Activated gamma-delta T cell treated with anti-CD3 and anti-CD28 coated beads, Interleukin-2, amount 50 U/mL, for 16 hours (primary cell): ENCODE measurements around the gene C11orf97.
"Not testable (repeated sequence)": the region's sequence is repeated elsewhere in the genome, so short reads cannot be mapped to it uniquely, and the experiment has no call there.

Experiments
- DNase-seq: peaks from one replicate; pipeline ENCODE4 v3.0.0-alpha.2; 2020; ENCODE audit warnings: low read depth

C11orf97 gene

GRCh38 chr11:94511932-94512781 lies at the start of gene C11orf97:
C11orf97 (plus strand) TSS chr11:94512461; CDS start chr11:94512529, 68 bp downstream.
- peak; percentile 42 for DNase-seq

- no peak for DNase-seq
Measured at GRCh38 chr11:94469416-94469815, 42.8 kb upstream of the C11orf97 start.

GRCh38 chr11:94472916-94473799 lies 39.1 kb upstream of the C11orf97 start:
- DNase-seq, result no peak

- no peak for DNase-seq
Measured at GRCh38 chr11:94477624-94478023, 34.6 kb upstream of the C11orf97 start.

GRCh38 chr11:94481342-94481741 lies 30.9 kb upstream of the C11orf97 start:
- no peak for DNase-seq

GRCh38 chr11:94486068-94486467 lies 26.2 kb upstream of the C11orf97 start:
- DNase-seq, result no peak

- peak; percentile 94 for DNase-seq
Measured at GRCh38 chr11:94493281-94494125, 18.8 kb upstream of the C11orf97 start, which contains the start of the genes ANKRD49 and MRE11. ANKRD49 (plus strand) TSS chr11:94493984; CDS start chr11:94496694, 2,710 bp downstream. MRE11 (minus strand) TSS chr11:94493844; CDS start chr11:94492801, 1,043 bp downstream.

GRCh38 chr11:94494126-94494680 lies 18.1 kb upstream of the C11orf97 start:
- no peak for DNase-seq

- DNase-seq, result no peak
Measured at GRCh38 chr11:94500181-94500580, 12.1 kb upstream of the C11orf97 start.

GRCh38 chr11:94501522-94501921 lies 10.7 kb upstream of the C11orf97 start:
- no peak for DNase-seq

- DNase-seq, result no peak
Measured at GRCh38 chr11:94504689-94505293, 7.5 kb upstream of the C11orf97 start.

- DNase-seq, result not testable (repeated sequence)
Measured at GRCh38 chr11:94506513-94506912, 5.7 kb upstream of the C11orf97 start.

GRCh38 chr11:94507485-94507884 lies 4.8 kb upstream of the C11orf97 start:
- no peak for DNase-seq

GRCh38 chr11:94513091-94513490 lies 830 bp downstream of the C11orf97 start:
- DNase-seq, result no peak

GRCh38 chr11:94515398-94515797 lies 3.1 kb downstream of the C11orf97 start:
- no peak for DNase-seq

GRCh38 chr11:94516725-94517124 lies 4.5 kb downstream of the C11orf97 start:
- no peak for DNase-seq

GRCh38 chr11:94518300-94518699 lies 6.0 kb downstream of the C11orf97 start:
- DNase-seq, result no peak

GRCh38 chr11:94519478-94520084 lies 7.3 kb downstream of the C11orf97 start:
- no peak for DNase-seq

- no peak for DNase-seq
Measured at GRCh38 chr11:94521684-94522083, 9.4 kb downstream of the C11orf97 start.

- DNase-seq, result no peak
Measured at GRCh38 chr11:94524341-94524740, 12.1 kb downstream of the C11orf97 start.
